HG02678 (cell line): ENCODE data around the gene TMX1.

ENCODE experiments used
- ATAC-seq: cut with Tn5 transposase; IDR thresholded peaks from one replicate; pipeline ENCODE4 v1.9.1; 2021; ENCODE audit warnings: mild to moderate bottlenecking, moderate library complexity; ENCODE audit not compliant: unreplicated experiment

TMX1 gene

GRCh38 chr14:51242545-51243490, 2.8 kb downstream of the TMX1 start:
- no peak for ATAC-seq

- no peak for ATAC-seq
These were observed 4.5 kb downstream of the TMX1 start for GRCh38 chr14:51244591-51244990.

GRCh38 chr14:51246032-51246431, 6.0 kb downstream of the TMX1 start:
- ATAC-seq, result no peak

GRCh38 chr14:51248016-51248987, 8.3 kb downstream of the TMX1 start:
- ATAC-seq, result peak; percentile 91

GRCh38 chr14:51251486-51251885, 11.4 kb downstream of the TMX1 start:
- ATAC-seq, result no peak

- no peak for ATAC-seq
These were observed 13.8 kb downstream of the TMX1 start for GRCh38 chr14:51253880-51254279.

GRCh38 chr14:51258280-51258679, 18.2 kb downstream of the TMX1 start:
- no peak for ATAC-seq

GRCh38 chr14:51258788-51259187, 18.7 kb downstream of the TMX1 start:
- no peak for ATAC-seq

- ATAC-seq, result no peak
These were observed 20.2 kb downstream of the TMX1 start for GRCh38 chr14:51260225-51260624.

GRCh38 chr14:51261151-51261550, 21.1 kb downstream of the TMX1 start:
- ATAC-seq, result no peak

- ATAC-seq, result no peak
These were observed 22.8 kb downstream of the TMX1 start for GRCh38 chr14:51262868-51263267.

GRCh38 chr14:51269634-51270033, 29.6 kb downstream of the TMX1 start:
- no peak for ATAC-seq

GRCh38 chr14:51276605-51277004, 36.6 kb downstream of the TMX1 start:
- ATAC-seq, result no peak

- ATAC-seq, result no peak
These were observed 37.8 kb downstream of the TMX1 start for GRCh38 chr14:51277753-51278415.

GRCh38 chr14:51282517-51282916, 42.5 kb downstream of the TMX1 start:
- ATAC-seq, result no peak

- no peak for ATAC-seq
These were observed 43.5 kb downstream of the TMX1 start for GRCh38 chr14:51283402-51284085.

- ATAC-seq, result no peak
These were observed 44.2 kb downstream of the TMX1 start for GRCh38 chr14:51284241-51284640.

GRCh38 chr14:51285120-51285519, 45.1 kb downstream of the TMX1 start:
- ATAC-seq, result peak; percentile 78

GRCh38 chr14:51289169-51289568, 49.1 kb downstream of the TMX1 start:
- no peak for ATAC-seq

GRCh38 chr14:51290132-51290531, 50.1 kb downstream of the TMX1 start:
- no peak for ATAC-seq
